A673 (cell line): Measurements from ENCODE around the gene TM2D3. TPM values are rescaled to one million over a fixed set of nuclear protein-coding genes. Genes with fewer than 3 reads are reported as not detected.

ENCODE experiments used
- BruUV-seq: library from RNA; stranded (reverse); fragments of 400-500 nt; replicated peaks from 2 replicates; lab custom pipeline; 2021; lab: Mats Ljungman, UMichigan
- CTCF ChIA-PET: fragments of 300-600 bp; sonication (Branson Sonifier 250); formaldehyde crosslinking; loops from one replicate; lab custom pipeline; 2022; ENCODE audit warnings: antibody characterized with exemption; lab: Charles Lee
- POLR2A ChIA-PET: fragments of 300-600 bp; sonication (Branson Sonifier 250); formaldehyde crosslinking; loops from one replicate; lab custom pipeline; 2022; ENCODE audit warnings: antibody characterized with exemption; ENCODE audit not compliant: low non-redundant PET; lab: Charles Lee
- DNase-seq: peaks from one replicate; pipeline ENCODE4 v3.0.0-alpha.2; 2015; ENCODE audit warnings: low spot score
- H3K27ac ChIP-seq: fragments of 200-600 bp; sonication (generic); 2 replicates; pipeline ENCODE4 v1.5.1; 2016; ENCODE audit warnings: mixed run types, low read depth, mild to moderate bottlenecking, mixed read lengths, antibody characterized with exemption, low read length; ENCODE audit not compliant: poor library complexity, severe bottlenecking
- H3K27me3 ChIP-seq: fragments of 200-600 bp; sonication (generic); replicated peaks from 2 replicates; pipeline ENCODE4 v1.6.1; 2017; ENCODE audit warnings: mixed run types, low read depth, mild to moderate bottlenecking, mixed read lengths, antibody characterized with exemption, low read length; ENCODE audit not compliant: insufficient read depth, poor library complexity
- H3K36me3 ChIP-seq: fragments of 200-600 bp; sonication (generic); 2 replicates; pipeline ENCODE4 v1.6.1; 2016; ENCODE audit warnings: mixed run types, mild to moderate bottlenecking, mixed read lengths, antibody characterized with exemption, low read length; ENCODE audit not compliant: insufficient read depth, poor library complexity, severe bottlenecking
- H3K4me1 ChIP-seq: fragments of 200-600 bp; sonication (generic); 2 replicates; pipeline ENCODE4 v1.6.1; 2017; ENCODE audit warnings: mixed run types, mild to moderate bottlenecking, mixed read lengths, antibody characterized with exemption, low read length; ENCODE audit not compliant: insufficient read depth, poor library complexity, severe bottlenecking
- H3K4me3 ChIP-seq: fragments of 200-600 bp; sonication (generic); 2 replicates; pipeline ENCODE4 v1.5.1; 2016; ENCODE audit warnings: low read depth, mixed run types, mild to moderate bottlenecking, mixed read lengths, low read length; ENCODE audit not compliant: poor library complexity, severe bottlenecking
- H3K9me3 ChIP-seq: fragments of 200-600 bp; sonication (generic); 2 replicates; pipeline ENCODE4 v1.6.1; 2016; ENCODE audit warnings: mixed run types, low read depth, mild to moderate bottlenecking, mixed read lengths, antibody characterized with exemption, low read length; ENCODE audit not compliant: poor library complexity, severe bottlenecking
- CTCF ChIP-seq: fragments of 300-800, 200-600 bp; sonication (generic); conservative IDR thresholded peaks from 2 replicates; pipeline ENCODE4 v1.5.1; 2017; ENCODE audit warnings: low read depth, mild to moderate bottlenecking, antibody characterized with exemption, low read length, moderate library complexity, mixed read lengths
- EZH2 ChIP-seq: fragments of 200-600 bp; sonication (generic); IDR thresholded peaks from 2 replicates; pipeline ENCODE4 v1.6.1; 2017; ENCODE audit warnings: borderline replicate concordance, low read depth, mild to moderate bottlenecking, mixed read lengths, antibody characterized with exemption, low read length; ENCODE audit not compliant: poor library complexity, severe bottlenecking
- intact Hi-C: fragments of 100-400 bp; cut with micrococcal nuclease; formaldehyde crosslinking; loops from one replicate; pipeline ENCODE4 v1.10.0; 2022; ENCODE audit not compliant: unreplicated experiment
- total RNA-seq: library from RNA; stranded (reverse); gene quantifications from 2 replicates; pipeline ENCODE4 v1.2.3, GENCODE V29; 2021

TM2D3 gene
- total RNA-seq, 1 experiment from 2014 or later, result 49.4 TPM

GRCh38 chr15:101599091-101599490 lies 53.1 kb downstream of the TM2D3 start:
- no peak overlapping the region for H3K27ac ChIP-seq
- intact Hi-C loops, result no loop called here
- no peak for TF ChIP-seq CTCF
- TF ChIP-seq EZH2, result no peak
- ChIA-PET CTCF (no interaction called here), POLR2A (no interaction called here)
- BruUV-seq, result no TSS peak
- DNase-seq, result no peak
- H3K27me3 ChIP-seq, result peaks cover 15% of the 10 kb centered on the region
- H3K9me3 ChIP-seq, result no peaks in the 10 kb centered on the region
- H3K4me1 ChIP-seq, result no peaks in the 10 kb centered on the region
- no peak overlapping the region for H3K4me3 ChIP-seq
- H3K36me3 ChIP-seq, result no peaks in the 10 kb centered on the region

- peaks cover 15% of the 10 kb centered on the region for H3K27me3 ChIP-seq
- intact Hi-C loops, result no loop called here
- ChIA-PET CTCF (no interaction called here), POLR2A (no interaction called here)
- BruUV-seq, result no TSS peak
- TF ChIP-seq EZH2 (no peak), CTCF (no peak)
- H3K9me3 ChIP-seq, result no peaks in the 10 kb centered on the region
- peak; percentile 24 for DNase-seq
- H3K4me3 ChIP-seq, result no peak overlapping the region
- no peaks in the 10 kb centered on the region for H3K36me3 ChIP-seq
- H3K27ac ChIP-seq, result no peak overlapping the region
- H3K4me1 ChIP-seq, result no peaks in the 10 kb centered on the region
Observed at GRCh38 chr15:101597360-101597928, 54.7 kb downstream of the TM2D3 start.

- Histone ChIP-seq H3K27ac (no peak overlapping the region), H3K4me3 (no peak overlapping the region), H3K27me3 (peaks cover 15% of the 10 kb centered on the region), H3K9me3 (no peaks in the 10 kb centered on the region), H3K4me1 (no peaks in the 10 kb centered on the region), H3K36me3 (no peaks in the 10 kb centered on the region)
- intact Hi-C loops, result no loop called here
- no TSS peak for BruUV-seq
- CTCF ChIA-PET, result no interaction called here
- no peak for DNase-seq
- TF ChIP-seq CTCF (no peak), EZH2 (no peak)
- POLR2A ChIA-PET, result no interaction called here
Observed at GRCh38 chr15:101596633-101597032, 55.5 kb downstream of the TM2D3 start.

Other genes starting within 250 kb of the TM2D3 start
- gene PCSK6, start 162.7 kb downstream of the TM2D3 start, total RNA-seq, result 2.6 and 4.3 TPM in 2 replicates
- 8.9 and 9.1 TPM in 2 replicates for gene TARS3, start 72.1 kb upstream of the TM2D3 start, total RNA-seq
- gene OR4F6, start 151.1 kb upstream of the TM2D3 start, total RNA-seq, result not detected in 2 replicates
- not detected in 2 replicates for gene OR4F15, start 159.8 kb upstream of the TM2D3 start, total RNA-seq